GM23338 (cell line): ENCODE results near the gene FBLIM1. TPM values are rescaled to one million over a fixed set of nuclear protein-coding genes. Genes with fewer than 3 reads are reported as not detected.

Experiments
- ATAC-seq: fragments of 200-7000 bp; cut with Tn5 transposase; 3 replicates; pipeline ENCODE4 v1.9.1; 2020
- DNase-seq: peaks from one replicate; pipeline ENCODE4 v3.0.0-alpha.2; 2015; ENCODE audit warnings: low spot score
- H2AFZ ChIP-seq: fragments of 200-600 bp; sonication (generic); 2 replicates; pipeline ENCODE4 v1.8.0; 2016; ENCODE audit warnings: antibody characterized with exemption, mild to moderate bottlenecking, moderate library complexity
- H3F3A ChIP-seq: fragments of 200-600 bp; sonication (generic); replicated peaks from 2 replicates; pipeline ENCODE4 v1.8.0; 2017; ENCODE audit warnings: antibody characterized with exemption, mixed run types, low read depth
- H3K27ac ChIP-seq: fragments of 200-600 bp; sonication (generic); 2 replicates; pipeline ENCODE4 v1.6.1; 2016; ENCODE audit warnings: low read depth
- H3K27me3 ChIP-seq: fragments of 200-600 bp; sonication (generic); 2 replicates; pipeline ENCODE4 v1.8.0; 2016; ENCODE audit warnings: mild to moderate bottlenecking, mixed run types, moderate library complexity; ENCODE audit not compliant: insufficient read depth
- H3K36me3 ChIP-seq: fragments of 200-600 bp; sonication (generic); 2 replicates; pipeline ENCODE4 v1.8.0; 2016; ENCODE audit warnings: mild to moderate bottlenecking; ENCODE audit not compliant: insufficient read depth
- H3K4me1 ChIP-seq: fragments of 200-600 bp; sonication (generic); 2 replicates; pipeline ENCODE4 v1.8.0; 2016; ENCODE audit warnings: mild to moderate bottlenecking, moderate library complexity; ENCODE audit not compliant: insufficient read depth
- H3K4me2 ChIP-seq: fragments of 200-600 bp; sonication (generic); 2 replicates; pipeline ENCODE4 v1.7.1; 2017; ENCODE audit warnings: mixed run types
- H3K4me3 ChIP-seq: fragments of 200-600 bp; sonication (generic); 2 replicates; pipeline ENCODE4 v1.6.1; 2016; ENCODE audit warnings: mixed run types
- H3K79me2 ChIP-seq: fragments of 200-600 bp; sonication (generic); replicated peaks from 2 replicates; pipeline ENCODE4 v1.8.0; 2017; ENCODE audit warnings: mild to moderate bottlenecking; ENCODE audit not compliant: insufficient read depth
- H3K9me2 ChIP-seq: fragments of 200-600 bp; sonication (generic); 2 replicates; pipeline ENCODE4 v1.8.0; 2017; ENCODE audit not compliant: insufficient read depth
- H4K20me1 ChIP-seq: fragments of 200-600 bp; sonication (generic); replicated peaks from 2 replicates; pipeline ENCODE4 v1.8.0; 2017; ENCODE audit warnings: mild to moderate bottlenecking; ENCODE audit not compliant: insufficient read depth
- H3K27ac Mint-ChIP-seq: 2 replicates; pipeline ENCODE4 v1.8.0; 2020; ENCODE audit warnings: inconsistent platforms, mild to moderate bottlenecking, moderate library complexity, mixed read lengths
- H3K27me3 Mint-ChIP-seq: 3 replicates; pipeline ENCODE4 v1.8.0; 2022; ENCODE audit warnings: low read depth, mild to moderate bottlenecking, moderate library complexity, mixed read lengths, inconsistent platforms; ENCODE audit not compliant: insufficient read depth, poor library complexity
- H3K36me3 Mint-ChIP-seq: 3 replicates; pipeline ENCODE4 v1.8.0; 2021; ENCODE audit warnings: low read depth, mild to moderate bottlenecking, inconsistent platforms, moderate library complexity, mixed read lengths
- H3K4me1 Mint-ChIP-seq: 3 replicates; pipeline ENCODE4 v1.8.0; 2020; ENCODE audit warnings: mild to moderate bottlenecking, inconsistent platforms, mixed read lengths
- H3K4me3 Mint-ChIP-seq: 3 replicates; pipeline ENCODE4 v1.8.0; 2021; ENCODE audit warnings: moderate library complexity, mild to moderate bottlenecking, inconsistent platforms, mixed read lengths
- H3K9me3 Mint-ChIP-seq: 3 replicates; pipeline ENCODE4 v1.8.0; 2020; ENCODE audit warnings: moderate library complexity, mild to moderate bottlenecking, inconsistent platforms, mixed read lengths
- CREB1 ChIP-seq: fragments of 250-450 bp; sonication (Bioruptor Pico); IDR thresholded peaks from 2 replicates; pipeline ENCODE4 v1.5.0; 2020; ENCODE audit warnings: low read depth, mild to moderate bottlenecking, moderate library complexity
- CTCF ChIP-seq, 2 experiments: fragments of 200-600 bp in 1 of 2; sonication (generic) in 1 of 2; conservative IDR thresholded peaks; 2 replicates each; pipeline versions ENCODE4 v1.5.1 to v1.6.1; 2016 to 2017; ENCODE audit warnings: antibody characterized with exemption in 2 of 2, low read depth in 2 of 2, mild to moderate bottlenecking in 2 of 2, moderate library complexity in 1 of 2
- ETS1 ChIP-seq: IDR thresholded peaks from 2 replicates; pipeline ENCODE4 v1.6.1; 2016; ENCODE audit warnings: antibody characterized with exemption
- EZH2 ChIP-seq: fragments of 200-600 bp; sonication (generic); IDR thresholded peaks from one replicate; pipeline ENCODE4 v1.8.0; 2017; ENCODE audit warnings: antibody characterized with exemption, mild to moderate bottlenecking, low read depth; ENCODE audit not compliant: unreplicated experiment
- EZH2phosphoT487 ChIP-seq: fragments of 200-600 bp; sonication (generic); IDR thresholded peaks from one replicate; pipeline ENCODE4 v1.8.1; 2018; ENCODE audit warnings: antibody characterized with exemption; ENCODE audit not compliant: unreplicated experiment
- JUNB ChIP-seq: IDR thresholded peaks from one replicate; pipeline ENCODE4 v1.6.1; 2016; ENCODE audit warnings: antibody characterized with exemption; ENCODE audit not compliant: unreplicated experiment
- NANOG ChIP-seq: IDR thresholded peaks from 2 replicates; pipeline ENCODE4 v1.6.1; 2016; ENCODE audit warnings: antibody characterized with exemption, borderline replicate concordance
- POLR2AphosphoS5 ChIP-seq: IDR thresholded peaks from 2 replicates; pipeline ENCODE4 v1.6.1; 2016; ENCODE audit warnings: antibody characterized with exemption, low read depth
- REST ChIP-seq: IDR thresholded peaks from one replicate; pipeline ENCODE4 v1.6.1; 2018; ENCODE audit warnings: antibody characterized with exemption; ENCODE audit not compliant: unreplicated experiment
- STAT1 ChIP-seq: IDR thresholded peaks from one replicate; pipeline ENCODE4 v1.6.1; 2016; ENCODE audit warnings: antibody characterized with exemption; ENCODE audit not compliant: unreplicated experiment
- ZNF114 ChIP-seq: fragments of 250-450 bp; sonication (Bioruptor Pico); IDR thresholded peaks from 2 replicates; pipeline ENCODE4 v1.5.0; 2020; ENCODE audit warnings: mild to moderate bottlenecking, moderate library complexity
- ZNF331 ChIP-seq: fragments of 250-450 bp; sonication (Bioruptor Pico); IDR thresholded peaks from 2 replicates; pipeline ENCODE4 v1.5.0; 2020; ENCODE audit warnings: low read depth, mild to moderate bottlenecking, moderate library complexity
- ZNF462 ChIP-seq: fragments of 250-450 bp; sonication (Bioruptor Pico); IDR thresholded peaks from 2 replicates; pipeline ENCODE4 v1.5.0; 2020; ENCODE audit warnings: mild to moderate bottlenecking, moderate library complexity
- polyA plus RNA-seq: library from polyadenylated mRNA; unstranded; fragments of >200 nt; fragmentation: Nextera tagmentation; extraction: Ambion mirVana; gene quantifications from 2 replicates; pipeline ENCODE4 v1.2.1, GENCODE V29; 2016
- total RNA-seq: library from RNA; depleted of rRNA; stranded (reverse); fragments of >200 nt; shearing (Covaris generic); gene quantifications from 2 replicates; pipeline ENCODE4 v1.2.3, GENCODE V29; 2014

Gene FBLIM1
- total and polyA plus RNA-seq, 2 experiments from 2014 or later: 41.7 to 81.7 TPM

GRCh38 chr1:15748264-15748663 lies 10.3 kb upstream of the FBLIM1 start:
- H3F3A ChIP-seq: no peaks in the 10 kb centered on the region
- H3K4me1 Mint-ChIP-seq: peaks cover 2% of the 10 kb centered on the region; the same call in 2 of the 3 replicates
- H3K9me3 Mint-ChIP-seq: no peaks in the 10 kb centered on the region
- no peak overlapping the region for H3K4me2 ChIP-seq
- no peaks in the 10 kb centered on the region for H3K9me2 ChIP-seq
- no peaks in the 10 kb centered on the region for H3K27me3 ChIP-seq
- H3K27me3 Mint-ChIP-seq: peaks cover 9% of the 10 kb centered on the region
- TF ChIP-seq STAT1 (no peak), REST (no peak), EZH2 (no peak), ETS1 (no peak), ZNF462 (no peak), POLR2AphosphoS5 (no peak), CREB1 (no peak), NANOG (no peak), ZNF114 (CRISPR knock-in tag) (no peak), JUNB (no peak), EZH2phosphoT487 (no peak), CTCF (conservative IDR thresholded peaks at IDR 0.05; ENCODE audit: low read depth in 2 of 2) (no peak), ZNF331 (no peak)
- no peak overlapping the region for H3K27ac ChIP-seq
- H3K4me3 Mint-ChIP-seq: no peak overlapping the region
- H4K20me1 ChIP-seq: no peaks in the 10 kb centered on the region
- H3K4me1 ChIP-seq: no peaks in the 10 kb centered on the region; the same call in 1 of the 2 replicates
- H3K36me3 ChIP-seq: no peaks in the 10 kb centered on the region
- H3K4me3 ChIP-seq: no peak overlapping the region
- H2AFZ ChIP-seq: no peak overlapping the region
- DNase-seq (no peak), ATAC-seq (no peak)
- no peak overlapping the region for H3K27ac Mint-ChIP-seq
- no peaks in the 10 kb centered on the region for H3K36me3 Mint-ChIP-seq
- no peaks in the 10 kb centered on the region for H3K79me2 ChIP-seq
